ENCODE measurements around the gene CACNA1C.
"Not testable (repeated sequence)": the region's sequence is repeated elsewhere in the genome, so short reads cannot be mapped to it uniquely, and the experiment has no call there.

CACNA1C gene

GRCh38 chr12:2739832-2740641 is 687.2 kb downstream of the CACNA1C start:
- no peak for DNase-seq

DNA sequence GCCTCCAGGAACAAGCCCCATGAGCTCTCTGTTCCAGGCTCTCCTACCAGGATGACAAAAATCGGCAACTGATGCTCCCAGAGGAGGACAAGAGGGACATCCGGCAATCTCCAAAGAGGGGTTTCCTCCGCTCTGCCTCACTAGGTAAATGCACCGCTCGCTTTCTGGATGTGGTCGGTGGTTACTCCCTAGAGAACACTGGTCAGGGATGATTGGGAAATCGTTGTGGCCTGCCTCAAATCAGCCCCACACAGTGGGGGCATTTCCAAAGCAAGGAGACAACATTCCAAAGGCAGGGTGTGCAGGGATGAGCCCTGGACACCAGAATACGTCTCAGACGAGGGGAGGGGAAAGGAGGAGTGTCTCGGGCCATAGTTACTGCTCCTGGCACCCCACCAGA is 689.2 kb downstream of the CACNA1C start:
- DNase-seq = not testable (repeated sequence)

DNA sequence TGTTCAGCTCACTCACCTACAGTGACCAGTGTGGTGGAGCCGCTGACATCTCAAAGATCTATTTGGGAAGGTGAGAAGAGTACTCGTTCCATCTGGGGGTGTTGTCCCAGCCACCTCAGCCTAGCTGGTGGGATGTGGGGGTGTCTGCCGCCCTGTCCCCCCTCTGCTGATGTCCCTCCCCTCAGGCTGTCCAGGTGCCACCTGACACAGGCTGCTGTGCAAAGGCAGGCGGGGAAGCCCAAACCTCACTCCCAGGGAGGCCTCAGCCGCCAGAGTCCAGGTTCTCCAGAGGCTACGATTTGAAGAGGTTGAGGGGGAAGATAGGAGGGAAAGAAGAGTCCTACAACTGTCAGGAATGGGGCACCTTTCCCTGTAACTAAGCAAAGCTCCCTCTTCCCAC is 690.7 kb downstream of the CACNA1C start:
- no peak for DNase-seq

GRCh38 chr12:2745655-2746054 is 692.9 kb downstream of the CACNA1C start:
- no peak for DNase-seq
